ENCODE measurements around the gene FRMD3. TPM values are rescaled to one million over a fixed set of nuclear protein-coding genes. Genes with fewer than 3 reads are reported as not detected.

Gene FRMD3
- total and polyA plus RNA-seq, 4 donors, result 1.8 to 7.4 (median 6.0) TPM

DNA sequence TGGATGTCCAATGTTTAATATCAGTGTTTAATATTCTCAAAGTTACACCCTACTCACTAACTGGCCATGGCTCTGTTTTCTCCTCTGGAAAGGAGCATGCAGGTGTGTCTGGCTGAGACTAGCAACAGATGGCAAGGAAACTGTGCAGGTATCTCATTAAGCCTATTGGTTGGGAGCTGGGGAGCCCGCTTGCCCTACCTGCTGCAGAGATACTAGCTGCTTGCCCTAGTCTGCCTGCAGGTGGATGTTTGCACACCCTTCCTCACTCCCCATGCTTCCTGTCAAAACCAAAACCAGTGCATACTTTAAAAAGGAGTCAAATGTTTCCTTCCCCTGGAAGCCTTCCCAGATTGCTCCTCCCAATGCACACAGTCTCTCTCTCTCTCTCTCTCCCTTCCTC lies 247.0 kb downstream of the FRMD3 start:
- H3K36me3 ChIP-seq (ENCODE audit: control insufficient read depth in 1 of 2, insufficient read depth in 2 of 2, low read length in 1 of 2), result no peaks in the 10 kb centered on the region
- H3K4me1 ChIP-seq (ENCODE audit: control insufficient read depth in 1 of 2, insufficient read depth in 2 of 2, low read length in 2 of 2), result no peaks in the 10 kb centered on the region
- no peaks in the 10 kb centered on the region for H3K27me3 ChIP-seq (ENCODE audit: control insufficient read depth in 1 of 2, insufficient read depth in 2 of 2, low read length in 1 of 2)
- DNase-seq (no peak), ATAC-seq (ENCODE audit: low FRiP score) (no peak)
- H3K4me3 ChIP-seq (ENCODE audit: low read length in 2 of 2), result no peak overlapping the region
- H3K9me3 ChIP-seq (ENCODE audit: control insufficient read depth, low read length), result no peaks in the 10 kb centered on the region
- WGBS, 2 donors, result 94% methylated on average over 1 of the region's 1 CpG
- H3K27ac ChIP-seq (ENCODE audit: low read depth in 1 of 2, low read length in 2 of 2), result no peak overlapping the region
- intact Hi-C loops (cut with DNase I), result no loop called here

GRCh38 chr9:83290692-83291091 lies 247.5 kb downstream of the FRMD3 start:
- no peaks in the 10 kb centered on the region for H3K4me1 ChIP-seq (ENCODE audit: control insufficient read depth in 1 of 2, insufficient read depth in 2 of 2, low read length in 2 of 2)
- no peaks in the 10 kb centered on the region for H3K36me3 ChIP-seq (ENCODE audit: control insufficient read depth in 1 of 2, insufficient read depth in 2 of 2, low read length in 1 of 2)
- ATAC-seq (ENCODE audit: low FRiP score) (no peak), DNase-seq (no peak)
- no peaks in the 10 kb centered on the region for H3K27me3 ChIP-seq (ENCODE audit: control insufficient read depth in 1 of 2, insufficient read depth in 2 of 2, low read length in 1 of 2)
- 23 to 45% methylated on average over 5 of the region's 5 CpGs for WGBS, 2 donors
- H3K9me3 ChIP-seq (ENCODE audit: control insufficient read depth, low read length), result no peaks in the 10 kb centered on the region
- intact Hi-C loops (cut with DNase I), result no loop called here
- H3K27ac ChIP-seq (ENCODE audit: low read depth in 1 of 2, low read length in 2 of 2), result no peak overlapping the region
- H3K4me3 ChIP-seq (ENCODE audit: low read length in 2 of 2), result no peak overlapping the region

DNA sequence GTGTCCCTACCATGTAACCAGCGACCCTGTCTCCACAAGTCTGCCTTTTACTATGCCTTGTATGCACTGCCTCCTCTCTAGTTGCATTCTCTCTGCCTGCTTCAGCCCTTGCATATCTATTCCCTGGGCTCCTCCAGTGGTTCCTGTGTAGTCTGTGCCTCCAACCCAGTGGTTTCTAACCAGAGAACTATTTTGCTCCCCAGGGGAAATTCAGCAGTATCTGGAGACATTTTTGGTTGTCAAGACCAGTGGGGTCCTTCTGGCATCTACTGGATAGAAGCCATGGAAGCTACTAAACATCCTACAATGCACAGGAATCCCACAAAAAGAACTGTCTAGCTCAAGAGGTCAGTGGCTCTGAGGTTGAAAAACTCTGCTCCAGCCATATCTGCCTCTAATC lies 251.2 kb downstream of the FRMD3 start:
- Histone ChIP-seq H3K9me3 (ENCODE audit: control insufficient read depth, low read length) (no peaks in the 10 kb centered on the region), H3K27ac (ENCODE audit: low read depth in 1 of 2, low read length in 2 of 2) (no peak overlapping the region), H3K27me3 (ENCODE audit: control insufficient read depth in 1 of 2, insufficient read depth in 2 of 2, low read length in 1 of 2) (no peaks in the 10 kb centered on the region), H3K36me3 (ENCODE audit: control insufficient read depth in 1 of 2, insufficient read depth in 2 of 2, low read length in 1 of 2) (no peaks in the 10 kb centered on the region), H3K4me3 (ENCODE audit: low read length in 2 of 2) (no peak overlapping the region), H3K4me1 (ENCODE audit: control insufficient read depth in 1 of 2, insufficient read depth in 2 of 2, low read length in 2 of 2) (no peaks in the 10 kb centered on the region)
- no peak for ATAC-seq (ENCODE audit: low FRiP score)
- intact Hi-C loops (cut with DNase I), result no loop called here
- DNase-seq, result no peak
- WGBS, 2 donors, result 86 to 95% methylated on average over 1 of the region's 1 CpG

DNA sequence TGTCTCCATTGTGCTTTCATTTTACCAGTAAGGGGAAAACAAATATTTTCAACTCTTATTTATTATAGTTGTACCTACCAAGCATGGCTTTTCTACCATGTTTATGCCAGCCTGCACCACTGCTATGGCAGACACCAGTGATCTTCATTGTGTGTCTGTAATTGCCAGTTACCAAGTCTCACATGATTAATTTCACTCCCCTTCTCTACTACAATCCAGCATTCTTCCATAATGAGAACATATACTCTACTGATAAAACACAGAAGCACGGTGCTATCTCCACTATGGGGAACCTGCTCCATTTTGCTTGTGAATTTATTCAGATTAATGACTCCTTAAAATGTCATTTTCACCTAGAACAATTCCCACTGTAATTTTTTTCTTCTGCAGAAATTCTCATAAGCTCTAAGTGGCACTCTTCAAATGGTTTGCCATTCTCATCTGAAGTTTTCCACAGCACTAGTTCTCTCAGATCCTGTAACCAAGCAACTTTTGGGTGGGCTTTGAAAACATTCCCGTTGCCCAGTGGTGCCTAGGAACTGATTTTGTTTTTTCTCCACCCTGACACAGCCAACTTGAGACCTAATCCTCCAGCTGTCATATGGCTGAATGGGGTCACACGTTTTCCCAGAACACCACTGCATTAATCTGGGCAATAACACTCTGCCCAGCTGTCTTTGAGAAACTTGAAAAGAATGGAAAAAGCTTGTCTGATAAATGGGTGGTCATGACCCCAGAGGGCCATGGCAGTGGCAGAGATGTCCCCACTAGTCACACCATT lies 252.6 kb downstream of the FRMD3 start:
- H3K36me3 ChIP-seq (ENCODE audit: control insufficient read depth in 1 of 2, insufficient read depth in 2 of 2, low read length in 1 of 2), result no peaks in the 10 kb centered on the region
- H3K9me3 ChIP-seq (ENCODE audit: control insufficient read depth, low read length), result no peaks in the 10 kb centered on the region
- H3K4me1 ChIP-seq (ENCODE audit: control insufficient read depth in 1 of 2, insufficient read depth in 2 of 2, low read length in 2 of 2), result peaks cover 3% of the 10 kb centered on the region in 2 donors
- H3K27ac ChIP-seq (ENCODE audit: low read depth in 1 of 2, low read length in 2 of 2), result no peak overlapping the region
- H3K4me3 ChIP-seq (ENCODE audit: low read length in 2 of 2), result no peak overlapping the region
- intact Hi-C loops (cut with DNase I), result no loop called here
- H3K27me3 ChIP-seq (ENCODE audit: control insufficient read depth in 1 of 2, insufficient read depth in 2 of 2, low read length in 1 of 2), result no peaks in the 10 kb centered on the region
- no peak for ATAC-seq (ENCODE audit: low FRiP score)
- WGBS, 2 donors, result 33 to 34% methylated on average over 3 of the region's 3 CpGs
- no peak for DNase-seq

DNA sequence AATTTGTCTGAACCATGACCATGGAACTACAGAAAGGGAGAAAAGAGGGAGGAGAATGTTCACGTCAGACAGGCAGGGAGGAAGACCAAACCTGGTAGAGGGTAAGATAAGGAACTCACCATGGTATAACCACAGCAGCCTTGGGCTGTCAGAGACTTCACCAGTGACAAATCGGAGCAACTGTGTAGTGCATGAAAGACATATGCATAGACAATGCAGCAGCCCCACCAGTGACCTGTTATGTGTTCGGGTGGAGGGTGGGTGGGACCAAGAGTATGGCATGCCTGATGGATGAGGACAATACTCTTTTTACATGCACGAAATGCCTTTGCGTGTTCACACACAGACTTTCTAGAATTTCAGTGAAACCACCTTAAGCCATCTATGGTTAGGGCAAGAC lies 253.5 kb downstream of the FRMD3 start:
- DNase-seq (no peak), ATAC-seq (ENCODE audit: low FRiP score) (no peak)
- H3K27ac ChIP-seq (ENCODE audit: low read depth in 1 of 2, low read length in 2 of 2), result no peak overlapping the region
- no peaks in the 10 kb centered on the region for H3K27me3 ChIP-seq (ENCODE audit: control insufficient read depth in 1 of 2, insufficient read depth in 2 of 2, low read length in 1 of 2)
- no peaks in the 10 kb centered on the region for H3K36me3 ChIP-seq (ENCODE audit: control insufficient read depth in 1 of 2, insufficient read depth in 2 of 2, low read length in 1 of 2)
- 85 to 89% methylated on average over 5 of the region's 5 CpGs for WGBS, 2 donors
- intact Hi-C loops (cut with DNase I), result no loop called here
- H3K4me1 ChIP-seq (ENCODE audit: control insufficient read depth in 1 of 2, insufficient read depth in 2 of 2, low read length in 2 of 2), result peaks cover 3% of the 10 kb centered on the region in 2 donors
- H3K9me3 ChIP-seq (ENCODE audit: control insufficient read depth, low read length), result no peaks in the 10 kb centered on the region
- no peak overlapping the region for H3K4me3 ChIP-seq (ENCODE audit: low read length in 2 of 2)

DNA sequence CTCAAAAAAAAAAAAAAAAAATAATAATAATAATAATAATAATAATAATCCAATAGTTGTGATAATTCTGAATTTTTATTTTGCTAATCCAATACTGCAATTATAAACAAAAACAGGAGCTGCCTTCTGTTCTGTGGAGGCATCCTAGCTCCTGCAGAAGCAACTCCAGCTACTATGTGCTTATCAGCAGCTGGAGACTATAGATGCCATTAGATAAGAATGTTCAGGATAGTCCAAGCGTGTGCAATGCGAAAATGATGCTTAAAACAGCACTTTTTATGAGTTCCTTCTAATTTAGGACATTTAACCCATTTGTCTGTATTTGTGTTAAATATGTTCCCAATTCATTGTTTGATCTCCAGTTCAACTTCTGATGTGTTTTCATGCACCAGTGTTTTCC lies 254.7 kb downstream of the FRMD3 start:
- WGBS, 2 donors, result 86 to 89% methylated on average over 2 of the region's 2 CpGs
- ATAC-seq (ENCODE audit: low FRiP score), result no peak
- H3K4me3 ChIP-seq (ENCODE audit: low read length in 2 of 2), result no peak overlapping the region
- H3K9me3 ChIP-seq (ENCODE audit: control insufficient read depth, low read length), result no peaks in the 10 kb centered on the region
- intact Hi-C loops (cut with DNase I), result no loop called here
- no peaks in the 10 kb centered on the region for H3K27me3 ChIP-seq (ENCODE audit: control insufficient read depth in 1 of 2, insufficient read depth in 2 of 2, low read length in 1 of 2)
- DNase-seq, result no peak
- no peak overlapping the region for H3K27ac ChIP-seq (ENCODE audit: low read depth in 1 of 2, low read length in 2 of 2)
- no peaks in the 10 kb centered on the region for H3K36me3 ChIP-seq (ENCODE audit: control insufficient read depth in 1 of 2, insufficient read depth in 2 of 2, low read length in 1 of 2)
- peaks cover 3% of the 10 kb centered on the region in 2 donors for H3K4me1 ChIP-seq (ENCODE audit: control insufficient read depth in 1 of 2, insufficient read depth in 2 of 2, low read length in 2 of 2)

GRCh38 chr9:83281306-83282255 lies 256.6 kb downstream of the FRMD3 start:
- intact Hi-C loops (cut with DNase I), result no loop called here
- 33 to 36% methylated on average over 7 of the region's 7 CpGs for WGBS, 2 donors
- peak in 1 of 2 donors; percentile 59 for DNase-seq
- peak overlapping the region in 1 of 2 donors; percentile 48 for H3K27ac ChIP-seq (ENCODE audit: low read depth in 1 of 2, low read length in 2 of 2)
- no peak overlapping the region for H3K4me3 ChIP-seq (ENCODE audit: low read length in 2 of 2)
- no peaks in the 10 kb centered on the region for H3K27me3 ChIP-seq (ENCODE audit: control insufficient read depth in 1 of 2, insufficient read depth in 2 of 2, low read length in 1 of 2)
- peaks cover 3% of the 10 kb centered on the region in 2 donors for H3K4me1 ChIP-seq (ENCODE audit: control insufficient read depth in 1 of 2, insufficient read depth in 2 of 2, low read length in 2 of 2)
- peak; percentile 62 for ATAC-seq (ENCODE audit: low FRiP score)
- H3K36me3 ChIP-seq (ENCODE audit: control insufficient read depth in 1 of 2, insufficient read depth in 2 of 2, low read length in 1 of 2), result no peaks in the 10 kb centered on the region
- H3K9me3 ChIP-seq (ENCODE audit: control insufficient read depth, low read length), result no peaks in the 10 kb centered on the region

GRCh38 chr9:83280790-83281189 lies 257.4 kb downstream of the FRMD3 start:
- no peak for DNase-seq
- intact Hi-C loops (cut with DNase I), result no loop called here
- H3K9me3 ChIP-seq (ENCODE audit: control insufficient read depth, low read length), result no peaks in the 10 kb centered on the region
- no peak overlapping the region for H3K4me3 ChIP-seq (ENCODE audit: low read length in 2 of 2)
- H3K36me3 ChIP-seq (ENCODE audit: control insufficient read depth in 1 of 2, insufficient read depth in 2 of 2, low read length in 1 of 2), result no peaks in the 10 kb centered on the region
- H3K4me1 ChIP-seq (ENCODE audit: control insufficient read depth in 1 of 2, insufficient read depth in 2 of 2, low read length in 2 of 2), result peaks cover 3% of the 10 kb centered on the region in 2 donors
- H3K27me3 ChIP-seq (ENCODE audit: control insufficient read depth in 1 of 2, insufficient read depth in 2 of 2, low read length in 1 of 2), result no peaks in the 10 kb centered on the region
- H3K27ac ChIP-seq (ENCODE audit: low read depth in 1 of 2, low read length in 2 of 2), result no peak overlapping the region
- ATAC-seq (ENCODE audit: low FRiP score), result no peak
- WGBS, 2 donors, result 87 to 88% methylated on average over 2 of the region's 2 CpGs
